T-helper 1 cell treated with Interleukin-12 subunit alpha and Interleukin-12 subunit beta and Interleukin-4 antibody, amounts not matched to agents 30 ng/mL and 1 ng/mL, for 36 hours (primary cell): ENCODE measurements around the gene NADK. TPM values are rescaled to one million over a fixed set of nuclear protein-coding genes. Genes with fewer than 3 reads are reported as not detected.
"Not testable (repeated sequence)": the region's sequence is repeated elsewhere in the genome, so short reads cannot be mapped to it uniquely, and the experiment has no call there.

Experiments
- intact Hi-C: fragments of 100-400 bp; cut with micrococcal nuclease; formaldehyde crosslinking; loops from one replicate; pipeline ENCODE4 v1.15.1; 2024
- total RNA-seq: library from RNA; stranded (reverse); gene quantifications from 2 replicates; pipeline ENCODE4 v1.2.3, GENCODE V29; 2022

Gene NADK
- total RNA-seq, 1 donor from 2014 or later = 84.4 TPM

DNA sequence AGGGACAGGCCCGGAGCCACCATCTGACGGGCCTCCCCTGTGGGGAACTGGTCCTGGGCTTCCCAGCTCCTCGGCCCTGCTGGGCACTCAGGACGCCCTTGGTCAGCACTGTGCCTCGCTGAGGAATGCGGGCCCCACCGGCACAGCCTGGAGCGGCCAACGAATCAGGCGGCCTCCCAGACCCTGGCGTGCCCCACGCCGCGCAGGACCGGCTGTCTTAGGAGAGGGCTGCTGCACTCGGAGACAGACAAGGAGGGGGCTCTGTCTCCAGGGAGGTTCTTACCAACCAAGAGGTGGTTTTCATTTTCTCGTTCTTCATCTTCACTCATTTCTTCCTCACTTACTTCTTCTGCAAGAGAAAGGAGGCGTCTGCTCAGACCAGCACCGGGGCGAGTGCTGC is 70.4 kb downstream of the NADK start:
- intact Hi-C loops = not testable (repeated sequence)

DNA sequence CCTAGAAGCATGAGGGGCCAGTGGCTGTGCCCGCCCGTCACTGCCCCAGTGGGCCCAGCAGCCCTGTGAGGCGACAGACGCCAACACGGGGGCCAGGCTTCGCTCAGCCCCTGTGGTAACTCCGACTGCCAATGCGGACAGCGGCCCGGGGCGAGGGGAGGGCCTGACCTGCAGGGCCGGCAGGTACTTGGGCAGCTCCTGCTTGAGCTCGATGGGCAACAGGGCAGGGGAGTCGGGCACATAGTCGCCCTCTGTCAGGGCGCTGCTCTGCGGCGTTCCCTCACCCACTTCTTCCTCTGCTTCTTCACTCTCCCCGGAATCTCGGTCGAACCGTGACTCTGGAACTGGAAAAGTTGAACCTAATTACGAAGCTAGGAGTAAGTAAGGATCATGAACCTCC is 71.0 kb downstream of the NADK start:
- intact Hi-C loops = not testable (repeated sequence)

DNA sequence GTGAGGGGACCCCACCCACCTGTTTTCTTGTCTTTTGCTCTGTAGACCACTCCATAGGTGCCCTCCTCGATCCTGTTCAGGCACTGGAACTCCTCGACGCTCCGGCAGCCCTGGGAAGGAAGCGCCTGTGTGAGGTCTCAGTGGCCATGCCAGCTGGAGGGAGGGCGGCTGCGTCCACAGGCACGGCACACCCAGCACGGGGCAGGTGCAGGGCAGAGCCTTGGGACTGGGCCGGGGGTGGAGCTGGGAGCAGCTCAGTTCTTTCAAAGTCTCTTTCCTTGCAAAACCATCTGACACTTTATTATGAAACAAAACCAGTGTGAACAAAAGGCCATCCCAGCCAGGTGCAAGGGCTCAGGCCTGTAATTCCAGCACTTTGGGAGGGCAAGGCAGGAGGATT is 72.6 kb downstream of the NADK start:
- intact Hi-C loops = not testable (repeated sequence)

DNA sequence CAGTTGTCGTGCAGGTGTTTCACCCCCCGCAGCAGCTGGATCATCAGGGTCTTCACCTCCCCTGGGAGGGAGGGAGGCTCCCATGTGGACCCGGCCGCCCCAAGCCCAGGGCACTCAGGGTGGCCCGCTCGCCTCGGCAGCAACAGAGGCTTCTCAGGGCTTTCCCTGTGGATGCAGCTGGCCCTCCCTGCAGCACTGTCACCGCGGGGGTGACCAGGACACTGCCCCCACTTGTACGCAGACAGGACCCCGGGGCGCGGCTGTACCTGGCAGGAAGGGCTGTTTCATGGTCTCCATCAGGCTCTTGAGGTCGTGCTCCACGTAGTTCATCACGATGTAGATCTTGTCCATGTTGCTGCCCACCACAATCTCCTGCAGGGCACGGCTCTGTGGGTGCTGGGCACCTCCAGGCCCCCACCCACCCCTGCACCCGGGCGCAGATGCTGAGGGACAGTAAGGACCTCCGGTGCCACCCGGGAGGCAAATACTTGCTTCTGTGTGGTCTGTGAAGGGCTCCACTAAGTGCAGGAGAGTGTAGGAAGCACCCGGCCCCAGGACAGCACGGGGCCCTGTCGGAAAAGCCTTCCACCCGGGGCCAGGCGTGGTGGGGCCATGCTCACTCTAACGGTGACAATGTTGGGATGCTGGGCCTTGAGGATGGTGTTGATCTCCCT is 73.8 kb downstream of the NADK start:
- intact Hi-C loops = not testable (repeated sequence)

DNA sequence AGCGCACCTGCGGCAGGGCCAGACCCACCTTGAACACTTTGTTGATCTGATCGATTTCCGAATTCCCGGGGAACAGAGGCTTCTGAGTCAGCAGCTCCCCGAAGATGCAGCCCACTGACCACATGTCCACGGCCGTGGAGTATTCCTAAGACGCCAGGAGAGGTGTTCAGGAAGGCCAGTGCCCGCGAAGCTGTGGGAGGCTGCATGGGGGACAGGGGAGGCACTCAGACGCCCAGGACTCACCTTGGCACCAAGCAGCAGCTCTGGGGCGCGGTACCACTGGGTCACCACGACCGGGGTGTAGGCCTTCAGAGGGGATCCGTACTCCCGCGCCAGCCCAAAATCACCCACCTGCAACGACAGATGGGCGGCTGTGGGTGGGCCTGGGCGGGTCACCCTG is 74.5 kb downstream of the NADK start:
- intact Hi-C loops = no loop called here

DNA sequence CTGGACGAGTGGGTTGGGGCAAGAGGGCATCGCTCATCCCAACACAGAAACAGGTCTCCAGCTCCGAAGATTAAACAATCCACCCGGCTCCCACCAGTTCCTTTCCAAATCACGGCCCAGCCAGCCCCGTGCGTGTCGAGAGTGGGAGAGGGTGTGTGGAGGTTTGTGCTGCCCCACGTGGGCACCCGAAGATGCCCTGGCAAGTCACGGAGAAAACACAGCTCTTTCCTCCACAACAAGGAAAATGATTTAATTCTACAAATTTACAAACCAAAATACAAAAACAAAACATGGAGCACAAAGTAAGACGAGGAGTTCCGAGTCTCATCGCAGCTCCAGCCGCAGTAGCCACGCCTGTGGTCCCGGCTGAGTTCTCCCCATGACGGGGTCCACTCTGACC is 75.8 kb downstream of the NADK start:
- intact Hi-C loops = not testable (repeated sequence)

Other genes starting within 250 kb of the NADK start
- gene TMEM240, start 237.8 kb downstream of the NADK start, total RNA-seq = 0.39 and 0.63 TPM in 2 replicates
- gene SSU72, start 203.6 kb downstream of the NADK start, total RNA-seq = 137 and 138 TPM in 2 replicates
- 6.9 and 8.8 TPM in 2 replicates for gene FNDC10, start 178.3 kb downstream of the NADK start, total RNA-seq
- gene MIB2, start 163.0 kb downstream of the NADK start, total RNA-seq = 36.7 and 38.1 TPM in 2 replicates
- gene MMP23B, start 146.3 kb downstream of the NADK start, total RNA-seq = 2.3 and 2.6 TPM in 2 replicates
- gene CDK11B, start 119.5 kb downstream of the NADK start, total RNA-seq = 33.2 and 37.0 TPM in 2 replicates
- 64.8 and 65.2 TPM in 2 replicates for gene SLC35E2B, start 85.7 kb downstream of the NADK start, total RNA-seq
- gene CDK11A, start 54.1 kb downstream of the NADK start, total RNA-seq = 98.0 and 103 TPM in 2 replicates
- gene GNB1, start 112.6 kb upstream of the NADK start, total RNA-seq = 409 and 419 TPM in 2 replicates
- 0.20 TPM in 1 of 2 replicates, not detected in the other for gene CALML6, start 136.8 kb upstream of the NADK start, total RNA-seq
- gene TMEM52, start 140.8 kb upstream of the NADK start, total RNA-seq = not detected in 2 replicates
- gene CFAP74, start 225.3 kb upstream of the NADK start, total RNA-seq = not detected in 2 replicates
- gene GABRD, start 240.9 kb upstream of the NADK start, total RNA-seq = not detected in 2 replicates